Non-pigmented ciliary epithelial cell (primary cell): Measurements from ENCODE around the gene CDC123.
"Not testable (repeated sequence)": the region's sequence is repeated elsewhere in the genome, so short reads cannot be mapped to it uniquely, and the experiment has no call there.

Experiments
- DNase-seq: peaks from one replicate; pipeline ENCODE4 v3.0.0-alpha.2; 2010; ENCODE audit warnings: low read depth

Gene CDC123

GRCh38 chr10:12191715-12192114 lies 4.3 kb upstream of the CDC123 start:
- no peak for DNase-seq

GRCh38 chr10:12193193-12193592 lies 2.8 kb upstream of the CDC123 start:
- no peak for DNase-seq

DNA sequence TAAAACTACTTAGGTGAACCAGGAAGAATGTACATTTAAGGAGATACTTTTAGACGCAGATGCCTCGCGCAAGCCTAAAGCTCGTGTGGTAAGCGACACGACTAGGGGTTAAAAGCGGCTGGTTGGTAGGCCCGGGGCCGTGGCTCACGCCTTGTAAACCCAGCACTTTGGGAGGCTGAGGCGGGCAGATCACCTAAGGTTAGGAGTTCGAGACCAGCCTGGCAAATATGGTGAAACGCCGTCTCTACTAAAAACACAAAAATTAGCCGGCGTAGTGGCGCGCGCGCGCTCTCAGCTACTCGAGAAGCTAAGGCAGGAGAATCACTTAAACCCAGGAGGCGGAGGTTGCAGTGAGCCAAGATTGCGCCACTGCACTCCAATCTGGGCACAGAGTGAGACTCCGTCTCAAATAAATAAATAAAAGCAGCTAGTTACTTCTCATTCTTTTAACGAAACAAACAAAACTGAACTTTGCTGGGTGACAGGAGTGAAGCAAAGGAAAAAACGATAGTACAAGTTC lies 1.2 kb upstream of the CDC123 start:
- DNase-seq = no peak

- no peak for DNase-seq
Measured at GRCh38 chr10:12195281-12195602, 746 bp upstream of the CDC123 start.

GRCh38 chr10:12196531-12197211 lies 683 bp downstream of the CDC123 start:
- no peak for DNase-seq

DNA sequence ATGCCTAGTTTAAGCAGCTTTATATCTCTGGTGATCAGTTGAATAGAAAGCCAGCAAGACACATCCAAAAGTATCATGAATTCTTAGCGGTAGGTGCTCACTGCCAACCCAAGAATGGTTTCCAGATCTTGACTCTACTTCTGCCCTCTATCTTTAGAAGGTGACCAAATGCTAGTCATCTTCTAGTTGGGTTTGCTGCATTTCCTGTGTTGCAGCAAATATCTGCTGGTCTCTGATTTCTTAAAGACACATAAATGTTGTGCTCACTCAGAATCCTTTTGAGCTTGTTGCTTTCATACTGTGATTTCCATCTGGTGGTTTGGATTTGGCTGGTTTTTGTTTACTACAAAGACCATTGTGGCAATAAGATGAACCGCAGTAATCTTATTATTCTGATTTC lies 2.2 kb downstream of the CDC123 start:
- DNase-seq = no peak

- no peak for DNase-seq
Measured at GRCh38 chr10:12200850-12201249, 4.9 kb downstream of the CDC123 start.

DNA sequence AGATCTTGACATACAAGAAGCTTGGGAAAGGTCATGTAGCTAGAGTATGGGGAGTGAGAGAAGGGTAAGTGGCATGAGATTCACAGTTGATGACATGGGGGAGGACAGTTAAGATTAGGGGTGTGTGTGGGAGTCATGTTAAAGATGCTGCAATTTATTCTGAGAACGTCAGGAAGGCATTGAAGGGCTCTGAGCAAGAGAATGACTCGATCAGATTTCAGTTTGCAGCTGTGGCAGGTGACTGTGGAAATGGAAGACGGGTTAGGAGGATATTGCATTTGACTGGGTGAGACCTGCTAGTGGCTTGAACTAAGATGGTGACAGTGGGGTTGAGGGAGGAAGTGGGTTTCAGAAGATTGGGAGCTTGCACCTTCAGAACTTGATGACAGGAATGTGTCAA lies 5.6 kb downstream of the CDC123 start:
- DNase-seq = no peak

GRCh38 chr10:12202226-12202625 lies 6.2 kb downstream of the CDC123 start:
- no peak for DNase-seq

DNA sequence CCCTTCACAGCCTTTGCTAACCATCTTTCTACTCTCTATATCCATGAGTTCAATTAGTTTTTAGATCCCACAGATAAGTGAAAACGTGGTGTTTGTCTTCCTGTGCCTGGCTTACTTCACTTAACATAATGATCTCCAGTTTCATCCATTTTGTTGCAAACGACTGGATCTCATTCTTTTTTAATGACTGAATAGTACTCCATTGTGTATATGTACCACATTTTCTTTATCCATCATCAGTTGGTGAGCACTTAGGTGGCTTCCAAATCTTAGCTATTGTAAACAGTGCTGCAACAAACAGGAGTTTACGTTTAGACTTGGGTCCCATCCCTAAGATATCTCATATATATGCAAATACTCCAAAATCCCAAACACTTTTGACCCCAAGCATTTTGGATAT lies 9.1 kb downstream of the CDC123 start:
- no peak for DNase-seq

- no peak for DNase-seq
Measured at GRCh38 chr10:12207114-12207513, 11.1 kb downstream of the CDC123 start.

GRCh38 chr10:12208460-12208859 lies 12.5 kb downstream of the CDC123 start:
- DNase-seq = no peak

DNA sequence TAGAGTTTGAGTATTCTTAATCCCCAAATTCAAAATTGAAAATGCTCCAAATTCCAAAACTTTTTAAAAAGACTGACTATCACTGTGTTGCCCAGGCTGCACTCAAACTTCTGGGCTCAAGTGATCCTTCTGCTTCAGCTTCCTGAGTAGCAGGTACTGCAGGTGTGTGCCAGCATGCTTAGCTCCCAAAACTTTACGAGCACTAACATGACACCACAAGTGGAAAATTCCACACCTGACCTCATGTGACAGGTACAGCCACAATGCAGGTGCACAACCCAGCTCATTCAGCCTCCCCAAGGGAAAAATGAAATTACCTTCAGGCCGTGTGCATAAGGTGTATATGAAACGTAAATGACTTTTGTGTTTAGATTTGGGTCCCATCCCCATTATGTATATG lies 16.5 kb downstream of the CDC123 start:
- DNase-seq = no peak

DNA sequence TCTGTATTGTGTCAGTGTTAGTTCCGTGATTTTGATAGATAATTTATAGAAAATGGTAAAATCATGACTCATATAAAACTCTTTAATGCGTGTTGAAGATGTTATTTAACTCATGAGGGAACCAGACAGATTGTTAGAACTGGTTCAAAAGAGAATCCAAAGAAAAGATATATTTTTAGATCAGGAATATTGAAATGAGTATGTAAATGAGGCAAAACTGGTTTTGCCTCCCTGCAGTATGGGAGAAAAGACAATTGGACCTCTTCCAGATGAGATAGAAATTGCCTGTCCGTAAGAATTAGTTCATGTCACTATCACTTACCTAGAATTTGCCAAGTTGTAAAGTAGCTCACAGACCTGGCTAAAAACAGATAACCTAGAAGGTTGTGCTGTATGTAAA lies 17.6 kb downstream of the CDC123 start:
- no peak for DNase-seq

- no peak for DNase-seq
Measured at GRCh38 chr10:12214093-12214492, 18.1 kb downstream of the CDC123 start.

DNA sequence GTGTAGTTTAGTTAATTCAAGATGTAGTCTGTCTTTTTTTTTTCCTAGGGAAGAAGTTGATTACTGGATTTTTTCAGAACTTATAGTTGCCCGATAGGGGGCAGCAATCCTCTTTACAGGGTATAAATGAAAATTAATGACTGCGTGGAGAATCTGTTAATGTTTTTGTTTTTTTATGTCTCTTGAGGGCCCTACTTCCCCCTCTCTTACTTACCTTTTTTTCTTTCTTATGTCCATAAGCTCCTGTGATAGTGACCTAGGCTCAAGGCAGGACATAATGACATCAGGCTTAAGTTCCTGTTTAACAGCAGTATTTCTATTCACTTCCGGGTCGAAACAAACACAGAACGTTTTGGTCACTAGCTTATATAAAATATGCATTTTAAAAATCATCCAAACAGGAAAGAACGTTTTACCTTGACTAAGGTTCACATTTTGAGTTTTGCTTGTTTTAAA lies 18.8 kb downstream of the CDC123 start:
- DNase-seq = no peak

DNA sequence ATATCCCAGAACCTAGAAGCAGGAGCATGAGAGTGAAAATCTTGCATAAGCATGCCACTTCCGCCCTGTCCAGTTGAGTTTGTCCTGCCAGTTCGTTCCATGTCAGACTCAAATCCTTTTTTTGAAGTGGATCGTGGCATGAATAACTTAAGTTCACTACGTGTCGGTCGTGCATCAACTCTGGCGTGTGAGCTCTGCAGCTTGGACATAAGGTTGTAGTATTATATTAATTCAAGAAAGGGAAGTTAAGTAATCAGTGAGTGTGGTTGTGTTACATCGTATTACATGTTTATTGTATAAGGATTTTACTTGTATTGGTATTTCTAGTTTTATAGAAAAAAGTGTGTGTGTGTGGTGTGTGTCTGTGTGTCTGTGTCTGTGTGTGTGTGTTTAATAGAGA lies 23.0 kb downstream of the CDC123 start:
- no peak for DNase-seq

- no peak for DNase-seq
Measured at GRCh38 chr10:12221323-12222298, 25.6 kb downstream of the CDC123 start.

DNA sequence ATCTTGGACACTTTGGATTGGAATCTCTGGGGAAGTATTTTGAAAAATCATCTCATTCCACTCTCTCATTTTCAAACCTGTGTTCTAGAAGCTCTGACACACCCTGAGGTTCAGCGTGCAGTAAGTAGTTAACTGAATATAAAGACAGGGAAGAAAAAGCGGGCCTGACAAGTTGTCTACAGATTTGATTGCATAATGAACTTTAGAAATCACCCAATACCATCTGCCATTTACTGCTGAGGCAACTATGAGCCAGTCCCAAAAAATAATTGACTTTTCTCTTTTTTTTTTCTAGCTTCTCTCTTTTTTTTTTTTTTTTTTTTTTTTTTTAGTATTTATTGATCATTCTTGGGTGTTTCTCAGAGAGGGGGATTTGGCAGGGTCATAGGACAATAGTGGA lies 29.5 kb downstream of the CDC123 start:
- no peak for DNase-seq

- not testable (repeated sequence) for DNase-seq
Measured at GRCh38 chr10:12226438-12226837, 30.4 kb downstream of the CDC123 start.

DNA sequence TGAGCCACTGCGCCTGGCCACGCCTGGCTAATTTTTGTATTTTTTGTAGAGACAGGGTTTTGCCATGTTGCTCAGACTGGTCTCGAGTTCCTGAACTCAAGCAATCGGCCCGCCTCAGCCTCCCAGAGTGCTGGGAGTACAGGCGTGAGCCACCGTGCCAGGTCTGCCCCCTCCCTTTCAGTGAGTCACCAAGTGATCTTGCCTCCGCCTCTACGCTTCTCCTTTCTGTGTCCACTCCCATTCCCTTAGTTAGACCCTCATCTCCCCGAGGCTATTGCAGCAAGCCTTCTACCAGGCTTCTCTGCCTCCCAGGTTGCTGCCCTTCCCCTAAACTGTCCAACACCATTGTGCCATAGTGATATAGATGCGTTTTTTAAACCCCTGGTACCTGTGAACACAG lies 32.9 kb downstream of the CDC123 start:
- DNase-seq = no peak

DNA sequence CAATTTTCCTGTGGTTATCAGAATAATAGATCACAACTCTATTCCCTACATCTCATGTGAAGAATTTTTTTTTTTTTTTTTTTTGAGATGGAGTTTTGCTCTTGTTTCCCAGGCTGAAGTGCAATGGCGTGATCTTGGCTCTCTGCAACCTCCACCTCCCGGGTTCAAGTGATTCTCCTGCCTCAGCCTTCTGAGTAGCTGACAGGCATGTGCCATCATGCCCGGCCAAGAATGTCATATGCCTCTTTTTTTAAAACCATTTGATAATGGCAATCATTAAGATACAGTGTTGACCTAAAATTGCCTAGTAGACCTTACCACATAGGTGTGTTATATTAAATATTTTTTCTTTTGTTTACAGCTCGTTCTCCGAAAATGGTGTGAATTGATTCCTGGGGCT lies 38.7 kb downstream of the CDC123 start:
- DNase-seq = not testable (repeated sequence)

GRCh38 chr10:12235116-12235694 lies 39.2 kb downstream of the CDC123 start:
- no peak for DNase-seq
